H9 (cell line): Measurements from ENCODE around the gene PLA1A. TPM values are rescaled to one million over a fixed set of nuclear protein-coding genes. Genes with fewer than 3 reads are reported as not detected.

Source experiments
- DNase-seq: peaks from one replicate; pipeline ENCODE4 v3.0.0-alpha.2; 2017
- H2AFZ ChIP-seq: one replicate; pipeline ENCODE4 v1.6.1; 2013; ENCODE audit warnings: mild to moderate bottlenecking, low read length, control low read depth, moderate library complexity
- H2AK5ac ChIP-seq: 2 replicates; pipeline ENCODE4 v1.6.1; 2013; ENCODE audit warnings: low read length, control low read depth, mixed read lengths; ENCODE audit not compliant: insufficient read length
- H2BK120ac ChIP-seq: one replicate; pipeline ENCODE4 v1.6.1; 2013; ENCODE audit warnings: low read depth, mild to moderate bottlenecking, low read length, control low read depth, inconsistent platforms; ENCODE audit not compliant: poor library complexity, severe bottlenecking
- H2BK12ac ChIP-seq: 2 replicates; pipeline ENCODE4 v1.6.1; 2013; ENCODE audit warnings: low read length, control low read depth, mixed read lengths, low read depth; ENCODE audit not compliant: insufficient read length
- H2BK15ac ChIP-seq: 2 replicates; pipeline ENCODE4 v1.6.1; 2013; ENCODE audit warnings: low read depth, low read length, control low read depth
- H2BK20ac ChIP-seq: one replicate; pipeline ENCODE4 v1.6.1; 2013; ENCODE audit warnings: low read depth, mild to moderate bottlenecking, low read length, control low read depth, inconsistent platforms; ENCODE audit not compliant: poor library complexity, severe bottlenecking
- H2BK5ac ChIP-seq: 2 replicates; pipeline ENCODE4 v1.6.1; 2013; ENCODE audit warnings: low read length, control low read depth, mixed read lengths; ENCODE audit not compliant: insufficient read length
- H3K14ac ChIP-seq: 2 replicates; pipeline ENCODE4 v1.6.1; 2013; ENCODE audit warnings: low read length, control low read depth; ENCODE audit not compliant: insufficient read depth
- H3K18ac ChIP-seq: 2 replicates; pipeline ENCODE4 v1.6.1; 2013; ENCODE audit warnings: low read depth, mild to moderate bottlenecking, mixed read lengths, low read length, control low read depth; ENCODE audit not compliant: insufficient read length
- H3K23ac ChIP-seq: 2 replicates; pipeline ENCODE4 v1.6.1; 2013; ENCODE audit warnings: low read length, control low read depth, mixed read lengths, low read depth; ENCODE audit not compliant: insufficient read length
- H3K23me2 ChIP-seq: 2 replicates; pipeline ENCODE4 v1.6.1; 2013; ENCODE audit warnings: low read depth, mild to moderate bottlenecking, mixed read lengths, low read length, control low read depth; ENCODE audit not compliant: insufficient read length, poor library complexity, severe bottlenecking
- H3K27ac ChIP-seq: 2 replicates; pipeline ENCODE4 v1.5.1; 2013; ENCODE audit warnings: low read length, control low read depth, mixed read lengths, low read depth; ENCODE audit not compliant: insufficient read length
- H3K27me3 ChIP-seq: 2 replicates; pipeline ENCODE4 v1.6.1; 2013; ENCODE audit warnings: low read length, control low read depth, inconsistent platforms; ENCODE audit not compliant: insufficient read depth
- H3K4ac ChIP-seq: 2 replicates; pipeline ENCODE4 v1.6.1; 2013; ENCODE audit warnings: low read depth, mild to moderate bottlenecking, control low read depth, inconsistent platforms, low read length, moderate library complexity
- H3K4me1 ChIP-seq: 2 replicates; pipeline ENCODE4 v1.6.1; 2013; ENCODE audit warnings: low read length, control low read depth, inconsistent platforms; ENCODE audit not compliant: insufficient read depth
- H3K4me2 ChIP-seq: 2 replicates; pipeline ENCODE4 v1.6.1; 2013; ENCODE audit warnings: low read length, control low read depth, mixed read lengths; ENCODE audit not compliant: insufficient read length, insufficient read depth
- H3K56ac ChIP-seq: 2 replicates; pipeline ENCODE4 v1.6.1; 2013; ENCODE audit warnings: low read depth, mild to moderate bottlenecking, mixed read lengths, low read length, control low read depth; ENCODE audit not compliant: insufficient read length
- H3K79me1 ChIP-seq: 2 replicates; pipeline ENCODE4 v1.6.1; 2013; ENCODE audit warnings: low read depth, mild to moderate bottlenecking, moderate library complexity, low read length, control low read depth, inconsistent platforms; ENCODE audit not compliant: insufficient read depth, poor library complexity, severe bottlenecking
- H3K79me2 ChIP-seq: 2 replicates; pipeline ENCODE4 v1.6.1; 2013; ENCODE audit warnings: low read length, control low read depth, inconsistent platforms; ENCODE audit not compliant: insufficient read depth
- H3K9ac ChIP-seq: 2 replicates; pipeline ENCODE4 v1.6.1; 2013; ENCODE audit warnings: low read length, control low read depth, mixed read lengths; ENCODE audit not compliant: insufficient read length; ENCODE audit errors: extremely low read depth
- H3K9me3 ChIP-seq: one replicate; pipeline ENCODE4 v1.6.1; 2013; ENCODE audit warnings: low read depth, low read length, inconsistent platforms; ENCODE audit not compliant: control insufficient read depth
- H3T11ph ChIP-seq: one replicate; pipeline ENCODE4 v1.6.1; 2013; ENCODE audit warnings: mild to moderate bottlenecking, low read length, control low read depth, inconsistent platforms
- H4K20me1 ChIP-seq: one replicate; pipeline ENCODE4 v1.6.1; 2013; ENCODE audit not compliant: control insufficient read depth, insufficient read length, insufficient read depth
- H4K5ac ChIP-seq: 2 replicates; pipeline ENCODE4 v1.6.1; 2013; ENCODE audit warnings: low read depth, mild to moderate bottlenecking, mixed read lengths, low read length, control low read depth; ENCODE audit not compliant: insufficient read length
- H4K8ac ChIP-seq: replicated peaks from 2 replicates; pipeline ENCODE4 v1.6.1; 2013; ENCODE audit warnings: low read length, control low read depth, mixed read lengths, low read depth; ENCODE audit not compliant: insufficient read length
- H4K91ac ChIP-seq: 2 replicates; pipeline ENCODE4 v1.6.1; 2013; ENCODE audit warnings: low read depth, mild to moderate bottlenecking, moderate library complexity, mixed read lengths, low read length, control low read depth; ENCODE audit not compliant: insufficient read length
- H3K27ac Mint-ChIP-seq, 3 experiments: 2 replicates in 2 of 3; 3 replicates in 1 of 3; pipeline ENCODE4 v1.8.0; 2020 to 2021; ENCODE audit warnings: mixed read lengths in 3 of 3, mild to moderate bottlenecking in 1 of 3, moderate library complexity in 1 of 3
- H3K27me3 Mint-ChIP-seq: 2 replicates; pipeline ENCODE4 v1.8.0; 2021; ENCODE audit warnings: low read depth, mild to moderate bottlenecking, moderate library complexity, mixed read lengths
- H3K36me3 Mint-ChIP-seq, 3 experiments: 2 replicates in 2 of 3; 3 replicates in 1 of 3; pipeline ENCODE4 v1.8.0; 2020 to 2021; ENCODE audit warnings: low read depth in 3 of 3, mixed read lengths in 3 of 3; ENCODE audit not compliant: insufficient read depth in 1 of 3
- H3K4me1 Mint-ChIP-seq, 2 experiments: 2 replicates each; pipeline ENCODE4 v1.8.0; 2020; ENCODE audit warnings: mixed read lengths in 2 of 2
- H3K4me3 Mint-ChIP-seq, 2 experiments: 2 replicates in 1 of 2; 3 replicates in 1 of 2; pipeline ENCODE4 v1.8.0; 2020 to 2021; ENCODE audit warnings: mild to moderate bottlenecking in 2 of 2, mixed read lengths in 2 of 2, moderate library complexity in 1 of 2
- H3K9me3 Mint-ChIP-seq, 2 experiments: 2 replicates in 1 of 2; 3 replicates in 1 of 2; pipeline ENCODE4 v1.8.0; 2020; ENCODE audit warnings: mild to moderate bottlenecking in 2 of 2, mixed read lengths in 2 of 2, moderate library complexity in 1 of 2
- WGBS: extraction: QIAGEN DNeasy Blood & Tissue Kit; methylation state at CpG from one replicate; pipeline ENCODE4 v1.1.7; 2013; ENCODE audit warnings: missing lambda C conversion rate, low lambda C conversion rate, mixed read lengths; ENCODE audit not compliant: insufficient read length; ENCODE audit errors: extremely low coverage; 5-methylcytosine and 5-hydroxymethylcytosine counted together
- total RNA-seq: library from RNA; stranded (reverse); gene quantifications from 2 replicates; pipeline ENCODE4 v1.2.1, GENCODE V29; 2021
- TF ChIP-seq, protein P1 (sequence below): fragments of 200-600 bp; sonication (generic); conservative IDR thresholded peaks from 3 replicates; pipeline ENCODE4 v1.8.0; 2021; ENCODE audit warnings: antibody characterized with exemption, mild to moderate bottlenecking

PLA1A gene
- total RNA-seq, 1 experiment from 2014 or later: not detected

GRCh38 chr3:119611664-119612063 is 14.0 kb downstream of the PLA1A start:
- H3K27ac ChIP-seq: no peak overlapping the region
- no peak overlapping the region for H3K14ac ChIP-seq
- H4K91ac ChIP-seq: no peak overlapping the region
- Mint-ChIP-seq H3K27ac (no peak overlapping the region), H3K9me3 (no peaks in the 10 kb centered on the region), H3K36me3 (no peaks in the 10 kb centered on the region), H3K4me1 (peaks cover 0 to 3% of the 10 kb centered on the region in 2 experiments; a peak in 2 of 4 replicates), H3K4me3 (no peak overlapping the region), H3K27me3 (no peaks in the 10 kb centered on the region; the same call in 1 of the 2 replicates)
- H3K23ac ChIP-seq: no peak overlapping the region
- no peak overlapping the region for H3K9ac ChIP-seq
- peaks cover 2% of the 10 kb centered on the region; the same call in 1 of the 2 replicates for H3K27me3 ChIP-seq
- TF ChIP-seq, protein P1, sequence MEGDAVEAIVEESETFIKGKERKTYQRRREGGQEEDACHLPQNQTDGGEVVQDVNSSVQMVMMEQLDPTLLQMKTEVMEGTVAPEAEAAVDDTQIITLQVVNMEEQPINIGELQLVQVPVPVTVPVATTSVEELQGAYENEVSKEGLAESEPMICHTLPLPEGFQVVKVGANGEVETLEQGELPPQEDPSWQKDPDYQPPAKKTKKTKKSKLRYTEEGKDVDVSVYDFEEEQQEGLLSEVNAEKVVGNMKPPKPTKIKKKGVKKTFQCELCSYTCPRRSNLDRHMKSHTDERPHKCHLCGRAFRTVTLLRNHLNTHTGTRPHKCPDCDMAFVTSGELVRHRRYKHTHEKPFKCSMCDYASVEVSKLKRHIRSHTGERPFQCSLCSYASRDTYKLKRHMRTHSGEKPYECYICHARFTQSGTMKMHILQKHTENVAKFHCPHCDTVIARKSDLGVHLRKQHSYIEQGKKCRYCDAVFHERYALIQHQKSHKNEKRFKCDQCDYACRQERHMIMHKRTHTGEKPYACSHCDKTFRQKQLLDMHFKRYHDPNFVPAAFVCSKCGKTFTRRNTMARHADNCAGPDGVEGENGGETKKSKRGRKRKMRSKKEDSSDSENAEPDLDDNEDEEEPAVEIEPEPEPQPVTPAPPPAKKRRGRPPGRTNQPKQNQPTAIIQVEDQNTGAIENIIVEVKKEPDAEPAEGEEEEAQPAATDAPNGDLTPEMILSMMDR: no peak
- H3K4ac ChIP-seq: no peak overlapping the region
- no peaks in the 10 kb centered on the region for H3K23me2 ChIP-seq
- no peak overlapping the region for H3K56ac ChIP-seq
- H4K5ac ChIP-seq: no peak overlapping the region
- H3K79me1 ChIP-seq: no peaks in the 10 kb centered on the region
- H3K4me2 ChIP-seq: no peak overlapping the region
- H3K4me1 ChIP-seq: no peaks in the 10 kb centered on the region
- H2BK20ac ChIP-seq: no peak overlapping the region
- no peak overlapping the region for H2AK5ac ChIP-seq
- H2BK120ac ChIP-seq: no peak overlapping the region
- no peak overlapping the region for H3T11ph ChIP-seq
- H2BK15ac ChIP-seq: no peak overlapping the region
- H2BK5ac ChIP-seq: no peak overlapping the region
- no peak overlapping the region for H2BK12ac ChIP-seq
- no peak overlapping the region for H3K18ac ChIP-seq
- no CpG with 5 or more reads among the region's 1 CpG for WGBS
- no peak for DNase-seq
- H3K79me2 ChIP-seq: no peaks in the 10 kb centered on the region
- H4K8ac ChIP-seq: no peak overlapping the region
- H2AFZ ChIP-seq: no peak overlapping the region
- H4K20me1 ChIP-seq: no peaks in the 10 kb centered on the region
- H3K9me3 ChIP-seq: no peaks in the 10 kb centered on the region
